Measurements from ENCODE around the gene CYP27A1.
A peak's percentile ranks its signal among the peaks of the same experiment; 100 is the strongest.
"Not testable (repeated sequence)": the region's sequence is repeated elsewhere in the genome, so short reads cannot be mapped to it uniquely, and the experiment has no call there.

CYP27A1 gene

GRCh38 chr2:218837495-218837894 lies 55.5 kb downstream of the CYP27A1 start:
- DNase-seq (ENCODE audit: low read depth, low spot score), result no peak
- CTCF ChIA-PET, result interaction anchor here (0.8 to 5.3 kb wide), 5 partner anchors 8 to 179 kb away, joined by 3 to 28 read pairs (median 4); partner anchors contain the start of genes BCS1L and ZNF142
- TF ChIP-seq CTCF (IDR thresholded peaks at IDR 0.05; ENCODE audit: insufficient read depth, low read length, missing control alignments), result no peak
- no peak overlapping the region for H3K4me3 ChIP-seq (ENCODE audit: low read depth, low read length)
- POLR2A ChIA-PET, result no interaction called here

GRCh38 chr2:218839430-218839829 lies 57.5 kb downstream of the CYP27A1 start:
- TF ChIP-seq CTCF (IDR thresholded peaks at IDR 0.05; ENCODE audit: insufficient read depth, low read length, missing control alignments), result no peak
- CTCF ChIA-PET, result interaction anchor here (0.8 to 5.3 kb wide), 4 partner anchors 8 to 180 kb away, joined by 3 to 28 read pairs (median 6); partner anchors contain the start of genes BCS1L and ZNF142
- POLR2A ChIA-PET, result no interaction called here
- DNase-seq (ENCODE audit: low read depth, low spot score), result peak; percentile 23
- no peak overlapping the region for H3K4me3 ChIP-seq (ENCODE audit: low read depth, low read length)

GRCh38 chr2:218839888-218840287 lies 57.9 kb downstream of the CYP27A1 start:
- POLR2A ChIA-PET, result no interaction called here
- DNase-seq (ENCODE audit: low read depth, low spot score), result no peak
- CTCF ChIA-PET, result interaction anchor here (1.3 to 5.3 kb wide), 2 partner anchors 8 to 12 kb away, joined by 4 to 28 read pairs; no protein-coding TSS in a partner anchor
- H3K4me3 ChIP-seq (ENCODE audit: low read depth, low read length), result no peak overlapping the region
- TF ChIP-seq CTCF (IDR thresholded peaks at IDR 0.05; ENCODE audit: insufficient read depth, low read length, missing control alignments), result no peak

- H3K4me3 ChIP-seq (ENCODE audit: low read depth, low read length); POLR2A ChIA-PET; DNase-seq (ENCODE audit: low read depth, low spot score): not testable (repeated sequence)
- CTCF ChIA-PET, result interaction anchor here (1.5 kb wide), 1 partner anchor 157 kb away, joined by 8 read pairs; no protein-coding TSS in a partner anchor
These were observed 62.4 kb downstream of the CYP27A1 start for GRCh38 chr2:218844334-218844733.

GRCh38 chr2:218846963-218847362 lies 65.0 kb downstream of the CYP27A1 start:
- CTCF ChIA-PET, result interaction anchor here (0.6 to 6.5 kb wide), 58 partner anchors 9 to 312 kb away, joined by 3 to 106 read pairs (median 5); partner anchors contain the start of genes BCS1L, RNF25, STK36 and TTLL4
- POLR2A ChIA-PET; DNase-seq (ENCODE audit: low read depth, low spot score); H3K4me3 ChIP-seq (ENCODE audit: low read depth, low read length): not testable (repeated sequence)

- ChIA-PET POLR2A (interaction anchor here (0.6 kb wide), 1 partner anchor 812 kb away, joined by 3 read pairs; no protein-coding TSS in a partner anchor), CTCF (interaction anchor here (1.0 to 6.5 kb wide), 15 partner anchors 8 to 444 kb away, joined by 3 to 106 read pairs (median 12); partner anchors contain the start of genes BCS1L, TTLL4, WNT6 and ZNF142)
- TF ChIP-seq CTCF (IDR thresholded peaks at IDR 0.05; ENCODE audit: insufficient read depth, low read length, missing control alignments), result no peak
- H3K4me3 ChIP-seq (ENCODE audit: low read depth, low read length), result no peak overlapping the region
- no peak for DNase-seq (ENCODE audit: low read depth, low spot score)
These were observed 67.8 kb downstream of the CYP27A1 start for GRCh38 chr2:218849721-218850120.

GRCh38 chr2:218850796-218851195 lies 68.8 kb downstream of the CYP27A1 start:
- no peak overlapping the region for H3K4me3 ChIP-seq (ENCODE audit: low read depth, low read length)
- CTCF ChIA-PET, result interaction anchor here (0.7 to 6.5 kb wide), 13 partner anchors 8 to 304 kb away, joined by 3 to 106 read pairs (median 24); partner anchors contain the start of genes TTLL4 and WNT6
- POLR2A ChIA-PET, result interaction anchor here (0.7 kb wide), 1 partner anchor 587 kb away, joined by 3 read pairs; no protein-coding TSS in a partner anchor
- no peak for TF ChIP-seq CTCF (IDR thresholded peaks at IDR 0.05; ENCODE audit: insufficient read depth, low read length, missing control alignments)
- no peak for DNase-seq (ENCODE audit: low read depth, low spot score)

All from AG04449 (cell line).